Left kidney (tissue), 2 donors: ENCODE data around the gene GARNL3. TPM values are rescaled to one million over a fixed set of nuclear protein-coding genes. Genes with fewer than 3 reads are reported as not detected.
A peak's percentile ranks its signal among the peaks of the same experiment; 100 is the strongest.

ENCODE experiments used
- DNase-seq: peaks from one replicate; pipeline ENCODE4 v3.0.0-alpha.2; 2013
- polyA plus RNA-seq: library from polyadenylated mRNA; unstranded; fragments of 120-200 nt; gene quantifications from one replicate; pipeline ENCODE4 v1.2.1, GENCODE V29; 2013; ENCODE audit not compliant: insufficient read length

The GARNL3 gene
- polyA plus RNA-seq, 1 donor: 19.8 TPM

DNA sequence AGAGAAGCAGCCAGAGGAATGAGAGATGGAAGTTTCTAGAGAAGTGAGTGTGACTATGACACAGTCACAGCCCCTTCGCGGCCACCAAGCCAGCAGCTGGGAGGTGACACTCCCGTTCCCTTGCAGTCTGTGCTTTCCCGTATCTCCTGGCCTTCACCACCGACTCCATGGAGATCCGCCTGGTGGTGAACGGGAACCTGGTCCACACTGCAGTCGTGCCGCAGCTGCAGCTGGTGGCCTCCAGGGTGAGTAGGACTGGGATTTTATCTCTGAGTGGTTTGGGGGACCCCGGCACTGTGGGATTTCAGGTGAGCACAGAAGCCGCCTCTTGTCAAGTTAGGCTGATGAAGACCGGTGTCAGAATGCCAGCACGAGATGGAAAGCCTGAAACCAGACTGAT lies 120.3 kb downstream of the GARNL3 start:
- no peak for DNase-seq

DNA sequence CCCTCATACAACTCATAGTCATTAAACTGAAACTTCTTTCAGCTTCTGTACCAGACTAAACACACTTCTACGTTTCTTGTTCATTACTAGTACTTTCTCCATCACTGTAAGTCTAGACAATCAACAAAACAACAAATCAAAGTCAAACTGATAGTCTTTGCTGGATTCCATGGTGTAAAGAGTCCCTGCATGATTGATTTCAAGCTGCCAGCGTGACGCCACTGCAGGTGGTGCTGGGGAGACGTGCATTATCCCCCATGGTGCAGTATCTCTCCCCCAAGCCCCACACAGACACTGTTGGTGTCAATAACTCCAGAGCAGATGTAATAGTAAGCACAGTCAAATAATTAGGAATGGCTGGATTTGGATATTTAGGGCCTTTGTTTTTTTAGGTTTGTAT lies 121.7 kb downstream of the GARNL3 start:
- DNase-seq: no peak

DNA sequence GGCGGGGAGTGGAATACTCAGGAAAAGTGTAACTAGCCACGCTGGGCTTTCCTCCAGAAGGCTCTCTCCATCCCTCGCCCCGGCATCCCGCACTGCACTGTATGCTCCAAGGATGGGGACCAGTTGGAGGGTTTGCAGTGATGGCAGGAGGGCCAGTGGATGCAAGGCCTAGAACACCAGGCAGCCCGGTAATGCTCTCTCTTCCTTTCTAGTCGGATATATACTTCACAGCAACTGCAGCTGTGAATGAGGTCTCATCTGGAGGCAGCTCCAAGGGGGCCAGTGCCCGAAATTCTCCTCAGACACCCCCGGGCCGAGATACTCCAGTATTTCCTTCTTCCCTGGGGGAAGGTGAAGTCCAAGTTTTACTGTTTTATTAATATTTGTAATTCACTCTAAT lies 122.4 kb downstream of the GARNL3 start:
- no peak for DNase-seq

DNA sequence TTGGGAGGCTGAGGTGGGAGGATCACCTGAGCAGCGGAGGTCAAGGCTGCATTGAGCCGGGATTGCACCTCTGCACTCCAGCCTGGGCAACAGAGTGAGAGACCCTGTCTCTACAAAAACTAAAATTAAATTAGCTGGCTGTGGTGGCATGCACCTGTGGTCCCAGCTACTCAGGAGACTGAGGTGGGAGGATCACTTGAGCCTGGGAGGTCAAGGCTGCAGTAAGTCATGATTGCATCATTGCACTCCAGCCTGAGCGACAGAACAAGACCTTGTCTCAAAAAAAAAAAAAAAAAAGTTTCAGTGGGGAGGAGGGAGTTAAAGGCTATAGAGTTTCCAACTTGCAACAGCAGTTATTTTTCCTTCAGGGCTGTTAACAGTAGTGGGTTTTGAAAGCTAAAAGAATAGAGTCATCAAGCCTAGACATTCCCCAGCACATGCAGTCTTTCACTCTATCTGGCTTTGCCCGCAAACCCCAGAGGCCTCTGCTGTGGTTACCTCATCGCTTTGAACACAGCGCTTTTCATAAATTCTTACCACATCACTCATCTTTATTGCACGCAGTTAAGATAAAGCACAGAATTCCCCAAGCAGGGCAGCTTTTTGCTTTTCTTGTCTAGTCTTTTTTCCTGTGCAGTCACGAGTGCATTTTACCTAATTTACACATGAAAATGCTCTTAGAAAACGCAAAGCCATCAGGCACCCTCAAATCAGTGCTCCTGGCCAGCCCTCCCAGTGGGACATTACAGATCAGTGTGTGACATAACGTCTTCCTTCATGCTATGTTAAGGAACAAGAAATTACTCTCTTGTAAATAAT lies 123.7 kb downstream of the GARNL3 start:
- peak; percentile 72 for DNase-seq

DNA sequence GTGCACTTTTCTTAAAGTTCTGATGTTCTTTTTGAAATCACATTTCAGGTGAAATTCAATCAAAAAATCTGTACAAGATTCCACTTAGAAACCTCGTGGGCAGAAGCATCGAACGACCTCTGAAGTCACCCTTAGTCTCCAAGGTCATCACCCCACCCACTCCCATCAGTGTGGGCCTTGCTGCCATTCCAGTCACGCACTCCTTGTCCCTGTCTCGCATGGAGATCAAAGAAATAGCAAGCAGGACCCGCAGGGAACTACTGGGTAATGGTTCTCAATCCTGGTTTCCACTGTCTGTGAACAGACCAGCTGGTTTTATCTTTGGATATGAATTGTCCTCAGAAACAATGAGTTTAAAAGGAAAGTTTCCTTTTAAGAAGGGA lies 124.3 kb downstream of the GARNL3 start:
- DNase-seq: no peak

DNA sequence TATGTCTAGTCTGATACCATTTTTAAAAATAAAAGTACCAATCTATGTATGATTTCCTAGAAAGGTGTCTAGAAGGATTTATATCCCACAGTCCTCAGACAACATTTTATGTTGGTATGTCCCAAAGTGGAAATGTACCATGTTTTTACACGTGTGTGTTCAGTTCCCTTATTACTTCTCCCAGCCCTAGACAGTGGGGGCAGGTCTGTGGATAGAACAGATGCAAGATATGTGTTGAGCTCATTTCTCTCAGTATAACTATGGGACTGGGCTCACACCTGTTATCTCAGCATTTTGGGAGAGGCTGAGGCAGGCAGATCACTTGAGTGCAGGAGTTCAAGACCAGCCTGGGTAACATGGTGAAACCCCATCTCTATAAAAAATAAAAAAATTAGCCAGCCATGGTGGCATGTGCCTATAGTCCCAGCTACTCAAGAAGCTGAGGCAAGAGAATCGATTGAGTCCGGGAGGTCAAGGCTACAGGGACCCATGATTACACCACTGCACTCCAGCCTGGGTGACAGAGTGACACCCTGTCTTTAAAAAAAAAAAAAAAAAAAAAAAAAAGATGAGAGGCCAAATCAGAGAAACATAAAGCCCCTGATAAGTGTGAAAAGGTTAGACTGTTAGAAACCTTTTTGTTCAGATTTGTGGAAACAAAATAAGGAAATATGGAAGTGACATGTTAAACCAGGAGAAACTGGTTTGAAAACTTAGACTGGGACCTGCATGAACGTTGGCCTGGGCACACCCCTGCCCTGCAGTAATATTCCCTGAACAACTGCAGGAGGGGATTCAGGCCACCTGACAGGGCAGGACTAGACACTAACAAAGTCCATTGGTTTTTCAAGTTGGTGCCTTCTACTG lies 125.0 kb downstream of the GARNL3 start:
- DNase-seq: no peak

DNA sequence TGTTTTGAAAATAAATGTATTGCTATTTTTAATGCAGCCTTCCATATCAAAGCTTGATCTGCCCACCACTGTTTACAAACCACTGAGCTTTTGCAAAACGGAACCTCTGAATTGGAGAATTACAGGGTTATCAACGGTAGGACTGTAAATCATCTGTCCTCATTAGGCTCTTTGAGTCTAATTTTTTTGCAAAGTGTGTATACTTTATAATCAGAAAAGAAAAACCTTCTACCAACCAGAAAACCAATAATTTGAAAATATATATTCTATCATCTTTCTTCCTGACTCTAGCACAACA lies 125.6 kb downstream of the GARNL3 start:
- no peak for DNase-seq

DNA sequence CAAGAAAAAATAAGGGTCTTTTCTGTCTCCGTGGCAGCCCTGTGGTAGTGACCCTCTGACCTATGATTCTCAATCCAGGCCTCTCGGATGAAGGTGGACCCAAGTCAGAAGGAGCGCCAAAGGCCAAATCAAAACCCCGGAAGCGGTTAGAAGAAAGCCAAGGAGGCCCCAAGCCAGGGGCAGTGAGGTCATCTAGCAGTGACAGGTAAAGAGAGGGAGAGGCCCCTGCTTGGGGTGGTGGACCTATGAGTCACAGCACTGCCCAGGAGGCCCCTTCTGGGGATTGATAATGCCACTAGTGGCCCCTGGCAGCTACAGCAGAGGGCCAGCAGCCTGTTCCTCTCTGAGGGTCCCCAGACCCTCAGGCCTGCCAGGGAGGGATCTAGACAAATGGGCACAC lies 126.0 kb downstream of the GARNL3 start:
- no peak for DNase-seq

DNA sequence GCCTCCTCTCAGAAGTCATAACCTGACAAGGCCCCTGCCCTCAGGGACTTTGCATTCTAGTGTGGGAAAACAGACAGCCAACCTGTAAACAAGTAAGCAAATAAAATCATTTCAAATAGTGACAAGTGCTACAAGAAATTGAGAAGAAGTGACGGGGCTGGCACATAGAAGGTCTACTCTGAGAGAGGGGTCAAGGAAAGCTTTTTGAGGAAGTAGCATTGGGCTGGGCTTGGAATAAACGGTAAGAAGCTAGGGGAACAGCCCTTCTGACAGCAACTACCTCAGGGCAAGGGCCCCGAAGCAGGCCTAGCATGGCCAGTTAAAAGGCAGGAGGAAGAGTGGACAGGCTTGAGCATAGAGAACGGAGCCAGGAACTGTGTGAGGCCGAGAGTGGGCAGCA lies 127.6 kb downstream of the GARNL3 start:
- no peak for DNase-seq

DNA sequence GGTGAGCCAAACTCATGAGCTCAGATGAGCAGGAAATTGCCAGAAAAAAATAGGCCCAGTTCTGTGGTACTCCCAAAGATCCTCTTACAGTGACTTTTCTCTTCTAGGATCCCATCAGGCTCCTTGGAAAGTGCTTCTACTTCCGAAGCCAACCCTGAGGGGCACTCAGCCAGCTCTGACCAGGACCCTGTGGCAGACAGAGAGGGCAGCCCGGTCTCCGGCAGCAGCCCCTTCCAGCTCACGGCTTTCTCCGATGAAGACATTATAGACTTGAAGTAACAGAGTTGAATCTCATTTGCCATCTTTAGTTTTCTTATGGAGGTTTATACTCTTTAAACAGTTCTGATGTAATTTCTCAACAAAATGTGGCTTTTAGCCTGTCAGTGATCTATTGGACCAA lies 128.4 kb downstream of the GARNL3 start:
- DNase-seq: no peak

DNA sequence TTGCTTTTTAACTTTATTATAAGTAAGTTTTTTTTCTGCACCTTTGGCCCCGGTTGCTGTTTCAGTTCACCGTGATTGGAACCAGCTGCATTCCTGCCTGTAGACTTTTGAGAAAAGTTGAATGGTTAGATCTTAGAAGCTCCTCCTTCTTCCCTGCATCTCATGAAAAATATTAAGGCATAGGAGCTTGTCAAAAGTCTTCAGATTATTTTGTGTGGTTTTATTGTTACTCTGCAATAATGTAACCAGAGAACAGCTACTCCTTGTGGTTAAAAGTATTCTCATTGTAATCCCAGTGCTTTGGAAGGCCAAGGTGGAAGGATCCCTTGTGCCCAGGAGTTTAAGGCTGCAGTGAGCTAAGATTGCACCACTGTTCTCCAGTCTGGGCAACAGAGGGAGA lies 129.1 kb downstream of the GARNL3 start:
- DNase-seq: no peak

DNA sequence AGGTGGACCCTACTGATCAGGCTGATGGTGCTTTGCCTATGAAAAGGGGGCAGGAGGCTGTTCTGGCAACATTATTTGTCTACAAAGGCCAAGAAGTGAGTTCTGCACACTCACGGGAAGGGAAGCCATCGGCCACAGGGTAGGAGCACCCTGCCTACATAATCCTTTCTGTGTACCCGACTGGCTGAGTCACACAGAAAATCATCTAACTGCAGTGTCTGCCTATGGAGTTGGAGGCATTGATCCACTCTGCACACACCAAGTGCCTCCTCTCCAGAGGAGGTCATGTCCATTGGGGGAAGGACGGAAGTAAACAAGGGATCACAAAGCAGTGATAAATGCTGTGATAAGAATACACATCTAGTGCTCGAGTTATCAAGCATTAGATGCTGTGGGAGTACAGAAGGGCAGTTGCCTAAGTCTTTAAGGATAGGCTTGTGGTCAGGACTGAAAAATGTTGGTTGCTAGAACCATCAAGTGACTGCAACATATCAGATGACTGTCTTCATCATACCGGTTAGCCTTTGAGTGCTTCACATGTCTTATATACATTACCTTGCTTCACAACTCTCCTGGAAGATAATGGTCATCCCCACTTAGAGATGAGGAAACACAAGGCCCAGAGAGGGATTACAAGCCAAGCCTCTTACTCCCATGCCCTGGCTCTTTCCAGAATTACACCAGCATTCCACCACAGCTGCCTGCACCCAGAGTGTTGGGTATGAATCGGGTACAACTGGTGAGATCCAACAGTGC lies 131.1 kb downstream of the GARNL3 start:
- DNase-seq: no peak

DNA sequence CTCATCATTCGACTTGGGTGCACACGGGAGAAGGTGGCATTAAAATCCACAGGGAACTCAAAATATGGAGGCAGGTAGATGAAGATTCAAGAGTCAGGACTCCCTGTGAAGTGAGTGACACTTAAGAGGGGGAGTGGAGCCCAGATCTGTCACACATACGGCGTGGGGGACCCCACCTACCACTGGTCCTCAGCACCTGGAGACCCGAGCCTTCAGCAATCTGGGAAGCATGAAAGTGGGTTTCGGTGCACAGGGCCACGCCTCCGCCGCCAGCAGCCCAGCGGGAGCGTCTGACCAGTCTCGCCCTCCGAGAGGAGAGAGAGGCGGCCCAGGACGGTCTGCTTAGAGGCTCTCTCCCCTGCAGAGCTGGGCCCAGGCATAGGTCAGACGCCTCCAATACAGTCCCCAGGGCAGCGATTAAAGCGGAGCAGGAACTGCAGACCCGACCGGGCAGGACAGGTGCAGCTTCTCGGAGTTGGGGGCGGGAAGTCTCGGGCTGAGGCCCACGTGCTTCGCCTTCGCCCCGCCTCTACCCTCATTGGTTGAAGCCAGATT lies 131.8 kb downstream of the GARNL3 start:
- DNase-seq: no peak

DNA sequence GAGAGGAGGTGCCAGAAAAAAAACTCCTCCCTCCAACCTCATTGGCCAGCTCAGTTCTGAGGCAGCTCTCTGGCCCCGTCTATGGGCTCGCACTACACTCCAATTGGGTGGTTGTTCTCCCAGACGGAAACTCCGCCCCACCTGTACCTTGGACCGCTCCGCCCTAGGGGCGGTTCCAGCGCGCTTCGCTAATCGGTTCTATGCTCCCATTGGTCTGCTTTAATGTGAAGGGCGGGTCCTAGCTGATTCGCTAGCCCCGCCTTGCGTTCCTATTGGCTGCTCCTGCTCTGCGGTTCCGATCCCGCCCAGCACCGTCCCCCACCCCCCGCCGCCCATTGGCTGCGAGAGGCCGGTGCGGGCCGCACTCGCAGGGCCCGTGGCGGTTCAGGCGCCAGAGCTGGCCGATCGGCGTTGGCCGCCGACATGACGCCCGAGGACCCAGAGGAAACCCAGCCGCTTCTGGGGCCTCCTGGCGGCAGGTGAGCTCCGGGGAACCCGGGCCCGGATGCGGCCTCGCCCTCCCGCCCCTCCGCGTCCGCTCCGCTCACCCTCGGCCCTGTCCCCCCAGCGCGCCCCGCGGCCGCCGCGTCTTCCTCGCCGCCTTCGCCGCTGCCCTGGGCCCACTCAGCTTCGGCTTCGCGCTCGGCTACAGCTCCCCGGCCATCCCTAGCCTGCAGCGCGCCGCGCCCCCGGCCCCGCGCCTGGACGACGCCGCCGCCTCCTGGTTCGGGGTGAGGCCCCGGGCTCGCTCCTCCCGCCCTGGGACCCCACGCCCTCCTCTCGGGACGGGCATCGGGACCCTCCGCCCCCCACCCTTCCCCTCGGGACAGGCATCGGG lies 132.5 kb downstream of the GARNL3 start, which contains the start of gene SLC2A8:
SLC2A8 (plus strand) TSS at position 362 of the 838 bp plus-strand sequence; CDS start at position 424, 62 bp downstream.
- peak; percentile 100 for DNase-seq

DNA sequence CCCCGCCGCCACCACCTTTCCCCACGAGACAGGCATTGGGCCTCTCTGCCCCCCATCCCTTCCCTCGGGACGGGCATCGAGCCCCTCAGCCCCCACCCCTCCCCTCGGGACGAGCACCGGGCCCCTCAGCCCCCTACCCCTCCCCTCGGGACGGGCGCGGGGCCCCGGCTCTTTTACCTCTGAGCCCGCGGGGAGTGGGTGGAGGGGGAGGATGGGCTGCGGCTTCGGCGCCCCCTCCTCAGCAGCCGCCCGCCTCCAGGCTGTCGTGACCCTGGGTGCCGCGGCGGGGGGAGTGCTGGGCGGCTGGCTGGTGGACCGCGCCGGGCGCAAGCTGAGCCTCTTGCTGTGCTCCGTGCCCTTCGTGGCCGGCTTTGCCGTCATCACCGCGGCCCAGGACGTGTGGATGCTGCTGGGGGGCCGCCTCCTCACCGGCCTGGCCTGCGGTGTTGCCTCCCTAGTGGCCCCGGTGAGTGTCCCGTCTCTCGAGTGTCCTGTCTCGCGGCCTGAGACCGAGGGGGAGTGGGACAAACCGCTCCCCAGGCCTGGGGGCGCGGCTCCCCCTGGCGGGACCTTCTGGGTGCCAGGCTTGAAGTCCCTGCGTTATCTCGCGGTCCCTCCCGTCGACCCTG lies 133.2 kb downstream of the GARNL3 start:
- peak; percentile 41 for DNase-seq

DNA sequence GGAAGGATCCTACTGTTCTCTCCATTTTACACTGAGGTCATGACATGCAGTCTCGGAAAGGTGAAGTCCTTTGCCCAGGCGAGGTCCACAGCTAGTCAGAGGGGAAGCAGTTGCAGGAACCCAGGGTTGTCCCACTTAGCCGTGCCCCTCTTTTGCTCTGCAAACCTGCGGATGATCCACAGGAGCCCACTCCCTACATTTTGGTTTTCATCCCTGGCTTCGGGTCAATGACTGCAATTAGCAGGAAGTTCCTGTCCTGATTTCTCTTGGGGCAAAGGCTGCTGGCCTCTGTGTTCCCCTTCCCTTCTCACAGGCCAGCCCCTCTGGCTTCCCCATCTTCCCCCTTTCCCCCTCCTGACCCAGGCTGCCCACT lies 133.7 kb downstream of the GARNL3 start:
- DNase-seq: no peak

DNA sequence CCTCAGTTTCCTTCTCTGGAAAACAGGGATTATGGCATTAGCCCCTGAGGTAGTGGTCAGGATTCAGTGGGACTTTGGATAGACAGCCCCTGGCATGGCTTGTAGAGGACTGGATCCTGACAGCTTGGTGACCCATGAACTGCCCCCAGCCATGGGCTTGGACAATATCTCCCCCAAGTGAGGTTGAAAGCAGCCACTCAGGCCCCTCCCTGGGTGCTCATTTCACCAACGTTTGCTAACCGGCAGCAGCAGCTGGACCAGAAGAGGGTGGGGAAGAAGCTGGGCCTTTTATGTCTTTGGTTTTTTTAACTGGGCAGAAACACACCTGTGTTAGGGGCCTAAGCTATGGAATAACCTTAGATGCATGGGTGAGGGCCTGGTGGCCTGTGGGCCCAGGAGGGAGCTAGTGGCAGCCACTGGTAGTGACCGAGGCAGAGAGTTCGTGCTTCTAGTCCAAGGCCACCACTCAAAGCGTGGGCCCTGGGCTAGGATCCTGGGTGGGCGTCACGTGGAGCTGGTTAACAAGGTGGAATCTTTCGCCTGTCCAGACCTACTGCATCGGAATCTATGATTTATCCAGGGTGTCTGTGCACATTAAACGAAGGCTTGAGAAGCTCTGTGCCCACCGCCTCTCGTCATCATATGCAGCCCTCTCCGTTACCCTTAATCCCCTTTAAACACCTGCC lies 134.3 kb downstream of the GARNL3 start:
- no peak for DNase-seq

DNA sequence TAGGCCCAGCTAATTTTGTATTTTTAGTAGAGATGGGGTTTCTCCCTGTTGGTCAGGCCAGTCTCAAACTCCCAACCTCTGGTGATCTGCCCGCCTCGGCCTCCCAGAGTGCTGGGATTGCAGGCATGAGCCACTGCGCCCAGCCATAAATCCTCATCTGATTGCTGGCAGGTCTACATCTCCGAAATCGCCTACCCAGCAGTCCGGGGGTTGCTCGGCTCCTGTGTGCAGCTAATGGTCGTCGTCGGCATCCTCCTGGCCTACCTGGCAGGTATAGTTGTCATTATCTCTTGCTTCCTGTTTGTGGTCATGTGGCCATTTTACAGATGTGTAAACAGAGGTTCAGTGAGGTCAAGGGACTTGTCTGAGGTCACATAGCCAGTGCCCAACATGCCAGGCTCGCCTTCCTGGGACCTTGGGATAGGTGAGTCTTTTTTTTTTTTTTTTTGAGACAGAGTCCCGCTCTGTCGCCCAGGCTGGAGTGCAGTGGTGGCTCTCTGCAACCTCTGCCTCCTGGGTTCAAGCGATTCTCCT lies 135.2 kb downstream of the GARNL3 start:
- DNase-seq: no peak

DNA sequence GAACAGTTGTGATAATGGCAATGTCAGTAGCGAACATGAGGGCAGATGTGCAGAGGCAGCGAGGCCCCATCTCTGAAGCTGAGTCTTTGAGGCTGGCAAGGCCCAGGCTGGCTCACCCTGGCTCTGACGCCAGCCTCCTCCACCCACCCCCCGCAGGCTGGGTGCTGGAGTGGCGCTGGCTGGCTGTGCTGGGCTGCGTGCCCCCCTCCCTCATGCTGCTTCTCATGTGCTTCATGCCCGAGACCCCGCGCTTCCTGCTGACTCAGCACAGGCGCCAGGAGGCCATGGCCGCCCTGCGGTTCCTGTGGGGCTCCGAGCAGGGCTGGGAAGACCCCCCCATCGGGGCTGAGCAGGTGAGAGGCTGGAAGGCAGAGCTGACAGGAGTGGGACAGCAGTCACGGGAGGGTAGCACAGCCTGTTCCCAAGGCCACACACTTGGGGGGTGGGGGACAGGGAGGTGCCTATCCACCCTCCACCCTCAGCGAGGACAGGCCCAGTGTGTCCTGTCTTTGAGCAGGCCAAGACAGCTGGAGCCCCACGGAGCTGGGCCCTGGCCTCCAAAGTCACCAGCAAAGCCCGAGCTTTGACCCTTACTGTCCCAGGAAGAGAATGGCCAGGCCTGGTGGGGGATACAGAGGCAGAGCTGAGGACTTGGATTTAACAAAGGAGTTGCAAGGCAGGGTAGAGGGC lies 138.0 kb downstream of the GARNL3 start:
- DNase-seq: no peak
